Heart right ventricle (tissue), 16 donors: ENCODE results near the gene POU6F2. TPM values are rescaled to one million over a fixed set of nuclear protein-coding genes. Genes with fewer than 3 reads are reported as not detected.

Experiments used
- ATAC-seq, 8 donors: fragments of 200-7000 bp; cut with Tn5 transposase; one replicate each; pipeline ENCODE4 v1.9.1; 2020; ENCODE audit warnings: mild to moderate bottlenecking in 8 of 8, moderate library complexity in 8 of 8, moderate number of reproducible peaks in 1 of 8
- DNase-seq, 2 donors: peaks; one replicate each; pipeline ENCODE4 v3.0.0-alpha.2; 2020
- H3K27ac ChIP-seq, 10 donors: fragments of 200-600 bp; sonication (generic) in 2 of 10; one replicate each; pipeline versions ENCODE4 v1.5.0 to v1.8.0; 2020 to 2022; ENCODE audit warnings: mild to moderate bottlenecking in 3 of 10
- H3K27me3 ChIP-seq, 7 donors: fragments of 200-600 bp; one replicate each; pipeline ENCODE4 v1.8.0; 2021 to 2022; ENCODE audit warnings: mild to moderate bottlenecking in 2 of 7
- H3K36me3 ChIP-seq, 9 donors: fragments of 200-600 bp; sonication (generic) in 1 of 9; one replicate each; pipeline versions ENCODE4 v1.5.0 to v1.8.0; 2020 to 2022; ENCODE audit warnings: mild to moderate bottlenecking in 2 of 9
- H3K4me1 ChIP-seq, 9 donors: fragments of 200-600 bp; sonication (generic) in 1 of 9; one replicate each; pipeline versions ENCODE4 v1.5.0 to v1.8.0; 2020 to 2022; ENCODE audit warnings: mild to moderate bottlenecking in 4 of 9
- H3K4me3 ChIP-seq, 10 donors: fragments of 200-600 bp; sonication (generic) in 2 of 10; one replicate each; pipeline versions ENCODE4 v1.5.0 to v1.8.0; 2020 to 2022; ENCODE audit warnings: mild to moderate bottlenecking in 7 of 10, moderate library complexity in 2 of 10
- H3K9me3 ChIP-seq, 11 donors: fragments of 200-600 bp in 10 of 11; sonication (generic) in 2 of 11; one replicate each; pipeline versions ENCODE4 v1.5.0 to v1.8.0; 2013 to 2022; ENCODE audit warnings: mild to moderate bottlenecking in 2 of 11, control low read depth in 1 of 11, moderate library complexity in 1 of 11
- WGBS, 2 donors: extraction: QIAGEN DNeasy Blood & Tissue Kit; methylation state at CpG; one replicate each; pipeline ENCODE4 v1.1.7; 2013; ENCODE audit warnings: inconsistent platforms in 1 of 2; 5-methylcytosine and 5-hydroxymethylcytosine counted together
- intact Hi-C, 10 donors: fragments of 100-400 bp; cut with DNase I; formaldehyde crosslinking; loops; one replicate each; pipeline versions ENCODE4 v1.11.1 to v1.14.2; 2022
- polyA plus RNA-seq, 2 donors: library from polyadenylated mRNA; stranded (reverse); fragments of 200-250 nt; gene quantifications; one replicate each; pipeline ENCODE4 v1.2.3, GENCODE V29; 2013
- total RNA-seq, 10 donors: library from RNA; stranded (reverse); fragmentation: NEBNext Ultra II Directional in 3 of 10; extraction: Animal tissue kit (Norgen Biotek cat#: 25700) in 3 of 10; gene quantifications; one replicate each; pipeline versions ENCODE4 v1.2.1 to v1.2.4, GENCODE V29; 2021 to 2023
- TF ChIP-seq, protein P1 (sequence below), 9 donors: fragments of 200-600 bp; sonication (generic) in 2 of 9; IDR thresholded peaks; one replicate each; pipeline versions ENCODE4 v1.5.0 to v1.8.0; 2021 to 2022; ENCODE audit warnings: antibody characterized with exemption in 9 of 9, mild to moderate bottlenecking in 5 of 9, moderate library complexity in 1 of 9
- donor health status: Arrhythmogenic right ventricular cardiomyopathy.
- donor health status: ischemic (EF 13 %, LVEDD 7.1; RV severe dilation, severe dysfunction).
- donor health status: healthy with polysubstance abuse.
- donor health status: DM: no; HTN: yes; CAD: no.
- donor health status: DM: no; HTN: no; CAD: no.
- donor health status: ischemic (EF 25% LVEDD 6.9; RV normal size, moderate dysfunction).
- donor health status: ischemic (EF 25% LVEDD 5.7; RV mildly dilated, moderate dysfunction).
- donor health status: healthy.
- donor health status: DM: yes; HTN: yes; CAD: no.
- donor health status: Ischemic cardiomyopathy.
- donor health status: ischemic (EF 35%, LVEDD 5.7; RV mildly dilated, moderate dysfunction).
- donor health status: nonischemic (EF 11% LVEDD 7.7; RV severe dilation, severe dysfunction).
- donor health status: DM: yes; HTN: yes; CAD: no.
- donor health status: PGD.
- donor health status: ischemic (EF 29% LVEDD 5.4; RV normal size, mild dysfunction).
- donor health status: nonischemic (EF 23%, LVEDD 6.1; RV moderate dilation, normal function).

POU6F2 gene
- total and polyA plus RNA-seq, 12 donors, result under 0.01 to 0.83 (median 0.34) TPM

DNA sequence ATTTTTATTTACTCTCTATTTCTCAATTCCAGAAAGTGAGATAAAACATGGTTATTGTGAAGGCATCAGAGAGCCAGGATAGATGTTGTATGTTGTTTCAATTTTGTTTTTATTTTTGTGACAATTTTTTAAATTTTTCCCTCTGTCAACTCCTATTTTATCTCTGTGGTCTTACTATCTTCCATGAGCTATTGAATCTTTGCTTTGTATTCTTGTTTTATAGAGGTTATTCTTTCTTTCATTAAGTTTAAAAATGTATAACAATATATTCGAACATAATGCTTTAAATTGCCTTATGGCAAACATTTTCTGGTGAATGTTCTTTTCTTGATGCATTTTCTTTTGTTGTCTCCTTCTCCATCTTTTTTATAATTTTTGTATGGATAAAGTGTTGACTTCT, 78.4 kb downstream of the POU6F2 start:
- TF ChIP-seq, protein P1, sequence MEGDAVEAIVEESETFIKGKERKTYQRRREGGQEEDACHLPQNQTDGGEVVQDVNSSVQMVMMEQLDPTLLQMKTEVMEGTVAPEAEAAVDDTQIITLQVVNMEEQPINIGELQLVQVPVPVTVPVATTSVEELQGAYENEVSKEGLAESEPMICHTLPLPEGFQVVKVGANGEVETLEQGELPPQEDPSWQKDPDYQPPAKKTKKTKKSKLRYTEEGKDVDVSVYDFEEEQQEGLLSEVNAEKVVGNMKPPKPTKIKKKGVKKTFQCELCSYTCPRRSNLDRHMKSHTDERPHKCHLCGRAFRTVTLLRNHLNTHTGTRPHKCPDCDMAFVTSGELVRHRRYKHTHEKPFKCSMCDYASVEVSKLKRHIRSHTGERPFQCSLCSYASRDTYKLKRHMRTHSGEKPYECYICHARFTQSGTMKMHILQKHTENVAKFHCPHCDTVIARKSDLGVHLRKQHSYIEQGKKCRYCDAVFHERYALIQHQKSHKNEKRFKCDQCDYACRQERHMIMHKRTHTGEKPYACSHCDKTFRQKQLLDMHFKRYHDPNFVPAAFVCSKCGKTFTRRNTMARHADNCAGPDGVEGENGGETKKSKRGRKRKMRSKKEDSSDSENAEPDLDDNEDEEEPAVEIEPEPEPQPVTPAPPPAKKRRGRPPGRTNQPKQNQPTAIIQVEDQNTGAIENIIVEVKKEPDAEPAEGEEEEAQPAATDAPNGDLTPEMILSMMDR (IDR thresholded peaks at IDR 0.05), result no peak
- peaks cover 0 to 23% (median 2%) of the 10 kb centered on the region in 11 donors for H3K9me3 ChIP-seq
- H3K27me3 ChIP-seq, result no peaks in the 10 kb centered on the region
- 73 to 80% methylated on average over 1 of the region's 1 CpG for WGBS, 2 donors
- H3K36me3 ChIP-seq, result no peaks in the 10 kb centered on the region
- DNase-seq, result no peak
- no peak overlapping the region for H3K4me3 ChIP-seq
- intact Hi-C loops, result no loop called here
- no peak overlapping the region for H3K27ac ChIP-seq
- H3K4me1 ChIP-seq, result no peaks in the 10 kb centered on the region
- ATAC-seq, result no peak

DNA sequence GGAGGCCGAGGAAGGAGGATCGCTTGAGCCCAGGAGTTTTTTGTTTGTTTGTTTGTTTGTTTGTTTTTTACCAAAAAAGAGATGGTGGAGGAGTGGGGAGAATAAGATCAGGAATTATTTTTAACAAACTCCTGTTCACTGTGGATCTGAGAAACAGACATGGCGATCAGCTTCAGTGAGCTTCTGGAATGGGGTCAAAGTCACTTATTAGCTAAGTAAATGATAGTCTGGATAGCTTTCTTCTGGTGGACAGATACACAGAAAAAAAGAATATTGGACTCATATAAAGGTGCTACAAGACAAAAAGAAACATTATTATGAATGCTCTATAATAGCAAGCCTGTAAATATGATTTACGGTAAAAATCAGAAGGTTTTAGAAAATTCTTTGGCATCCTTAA, 85.1 kb downstream of the POU6F2 start:
- intact Hi-C loops, result no loop called here
- TF ChIP-seq, protein P1 (IDR thresholded peaks at IDR 0.05), result no peak
- 65 to 77% methylated on average over 4 of the region's 4 CpGs for WGBS, 2 donors
- Histone ChIP-seq H3K4me3 (no peak overlapping the region), H3K9me3 (peaks cover 0 to 2% (median 0%) of the 10 kb centered on the region in 11 donors), H3K27me3 (no peaks in the 10 kb centered on the region), H3K36me3 (no peaks in the 10 kb centered on the region), H3K27ac (no peak overlapping the region), H3K4me1 (no peaks in the 10 kb centered on the region)
- no peak for DNase-seq
- ATAC-seq, result no peak

DNA sequence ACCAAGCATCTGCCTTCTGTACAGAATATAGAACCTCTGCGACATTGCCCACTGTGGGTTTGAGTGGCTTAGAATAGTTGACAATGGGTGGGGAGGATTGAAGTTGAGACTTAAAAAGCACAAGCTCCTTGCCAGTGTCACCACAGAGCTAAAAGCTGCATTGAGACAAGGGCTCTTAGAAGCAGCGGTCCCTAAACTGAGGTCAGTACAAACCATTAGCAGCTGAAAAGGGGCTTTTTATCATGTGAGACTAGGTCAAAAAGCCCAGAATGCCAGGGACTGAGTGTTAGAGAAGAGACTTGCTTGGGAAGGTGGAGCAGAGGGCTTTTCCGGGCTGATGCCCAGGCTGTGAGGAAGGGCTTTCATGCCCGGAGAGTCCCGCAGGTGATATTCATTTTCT, 91.3 kb downstream of the POU6F2 start:
- Histone ChIP-seq H3K4me1 (no peaks in the 10 kb centered on the region), H3K4me3 (no peak overlapping the region), H3K27ac (no peak overlapping the region), H3K36me3 (no peaks in the 10 kb centered on the region), H3K27me3 (peaks cover 0 to 3% (median 0%) of the 10 kb centered on the region in 7 donors), H3K9me3 (no peaks in the 10 kb centered on the region)
- TF ChIP-seq, protein P1 (IDR thresholded peaks at IDR 0.05), result no peak
- DNase-seq, result no peak
- intact Hi-C loops, result no loop called here
- WGBS, 2 donors, result 73 to 75% methylated on average over 5 of the region's 5 CpGs
- no peak for ATAC-seq

DNA sequence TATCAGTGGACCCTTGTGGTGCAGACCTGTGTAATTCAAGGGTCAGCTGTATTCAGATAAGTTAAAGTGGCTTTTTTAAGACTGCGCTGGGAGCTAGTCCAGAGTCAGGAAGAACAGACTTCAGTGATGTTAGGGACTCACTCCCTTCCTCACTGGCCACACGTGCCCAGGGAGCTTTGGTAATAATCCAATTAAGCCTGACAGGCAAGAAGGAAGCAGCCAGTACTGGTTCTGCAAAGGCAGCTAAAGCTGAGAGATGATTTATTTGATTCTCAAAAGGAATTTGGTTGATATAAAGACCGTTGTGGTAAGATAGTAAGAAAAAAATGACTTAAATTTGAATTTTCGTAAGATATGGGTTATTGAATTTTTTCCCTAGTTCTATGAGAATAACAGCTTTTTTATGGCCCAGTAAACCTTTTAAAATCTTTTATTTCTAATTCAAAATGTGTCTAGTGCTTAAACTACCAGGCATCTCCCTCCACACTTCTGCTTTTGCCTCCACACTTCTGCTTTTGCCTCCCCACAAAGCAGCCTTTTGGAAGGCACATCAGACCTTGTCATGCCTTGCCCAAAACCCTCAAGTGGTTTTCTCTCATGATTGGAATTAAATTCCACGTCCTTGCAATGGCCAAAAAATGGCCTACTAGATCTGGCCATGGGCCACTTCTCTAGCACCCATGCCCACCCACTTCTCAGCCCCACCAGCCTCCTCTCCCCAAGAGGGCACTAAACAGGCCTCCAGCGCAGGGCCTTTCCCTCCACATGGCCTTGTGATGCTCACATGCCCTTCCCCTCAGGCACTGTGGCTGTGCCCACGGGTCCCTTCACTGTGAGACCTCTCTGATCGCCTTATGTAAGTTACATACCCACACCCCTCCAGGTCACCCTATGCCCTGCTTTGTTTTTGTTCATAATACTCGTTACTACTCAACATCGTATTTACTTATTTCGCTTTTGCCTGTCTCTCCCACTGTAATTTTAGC, 92.5 kb downstream of the POU6F2 start:
- ATAC-seq (no peak), DNase-seq (no peak)
- TF ChIP-seq, protein P1 (IDR thresholded peaks at IDR 0.05), result no peak
- H3K9me3 ChIP-seq, result no peaks in the 10 kb centered on the region
- WGBS, 2 donors, result 70 to 72% methylated on average over 11 of the region's 11 CpGs
- no peak overlapping the region for H3K27ac ChIP-seq
- H3K27me3 ChIP-seq, result peaks cover 0 to 3% (median 0%) of the 10 kb centered on the region in 7 donors
- intact Hi-C loops, result no loop called here
- no peaks in the 10 kb centered on the region for H3K36me3 ChIP-seq
- H3K4me3 ChIP-seq, result no peak overlapping the region
- no peaks in the 10 kb centered on the region for H3K4me1 ChIP-seq
